Neutrophil (primary cell): ENCODE measurements around the gene SPIN3.
"Not testable (repeated sequence)": the region's sequence is repeated elsewhere in the genome, so short reads cannot be mapped to it uniquely, and the experiment has no call there.

ENCODE experiments used
- H3K27ac ChIP-seq: fragments of 200-600 bp; sonication (generic); 2 replicates; pipeline ENCODE4 v1.5.1; 2016; ENCODE audit warnings: mild to moderate bottlenecking, moderate library complexity
- H3K27me3 ChIP-seq: fragments of 200-600 bp; sonication (generic); 2 replicates; pipeline ENCODE4 v1.6.0; 2016; ENCODE audit warnings: mild to moderate bottlenecking
- H3K36me3 ChIP-seq: fragments of 200-600 bp; sonication (generic); 2 replicates; pipeline ENCODE4 v1.5.1; 2017
- H3K4me1 ChIP-seq, 2 experiments: fragments of 200-600 bp in 1 of 2; sonication (generic) in 1 of 2; 1 replicate in 1 of 2; 2 replicates in 1 of 2; pipeline versions ENCODE4 v1.5.1 to v1.6.1; 2013 to 2016; ENCODE audit warnings: low read depth in 1 of 2, low read length in 1 of 2, mild to moderate bottlenecking in 1 of 2, moderate library complexity in 1 of 2; ENCODE audit not compliant: control insufficient read depth in 1 of 2, insufficient read depth in 1 of 2
- H3K4me3 ChIP-seq, 2 experiments: fragments of 200-600 bp in 1 of 2; sonication (generic) in 1 of 2; 1 replicate in 1 of 2; 2 replicates in 1 of 2; pipeline ENCODE4 v1.5.1; 2013 to 2016; ENCODE audit warnings: low read depth in 1 of 2, low read length in 1 of 2, mild to moderate bottlenecking in 1 of 2, moderate library complexity in 1 of 2
- H3K9me3 ChIP-seq: fragments of 200-600 bp; sonication (generic); 2 replicates; pipeline ENCODE4 v1.5.1; 2016
- TF ChIP-seq, protein P1 (sequence below): fragments of 200-600 bp; sonication (generic); IDR thresholded peaks from 2 replicates; pipeline ENCODE4 v1.5.1; 2016; ENCODE audit warnings: antibody characterized with exemption

SPIN3 gene

GRCh38 chrX:56995271-56995994 lies at the start of gene SPIN3:
Gene SPIN3, minus strand, starts transcription at chrX:56995541. Its CDS starts 594 bp downstream, at chrX:56994947.
- no peak within 1 kb of the TSS for H3K27ac ChIP-seq
- no peaks in the 10 kb centered on the region for H3K36me3 ChIP-seq

DNA sequence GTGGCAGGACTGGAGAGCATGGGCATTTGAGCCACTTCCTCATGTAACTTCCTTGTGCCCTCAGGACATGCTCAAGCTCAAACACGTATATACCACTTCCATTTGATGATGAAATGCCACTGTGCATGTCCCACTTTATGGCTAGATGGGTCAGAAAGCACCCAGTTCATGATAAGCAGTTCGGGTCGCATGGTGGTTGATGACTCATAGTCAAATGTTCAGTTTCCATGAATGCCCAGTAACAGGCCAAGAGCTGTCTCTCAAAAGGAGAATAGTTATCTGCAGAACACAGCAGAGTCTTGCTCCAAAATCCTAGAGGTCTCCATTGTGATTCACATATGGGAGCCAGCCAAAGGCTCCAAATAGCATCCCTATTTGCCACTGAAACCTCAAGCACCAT lies 48.9 kb upstream of the SPIN3 start:
- no peaks in the 10 kb centered on the region for H3K27me3 ChIP-seq
- no peak overlapping the region for H3K27ac ChIP-seq
- no peaks in the 10 kb centered on the region for H3K4me1 ChIP-seq
- H3K4me3 ChIP-seq = no peak overlapping the region
- TF ChIP-seq, protein P1, sequence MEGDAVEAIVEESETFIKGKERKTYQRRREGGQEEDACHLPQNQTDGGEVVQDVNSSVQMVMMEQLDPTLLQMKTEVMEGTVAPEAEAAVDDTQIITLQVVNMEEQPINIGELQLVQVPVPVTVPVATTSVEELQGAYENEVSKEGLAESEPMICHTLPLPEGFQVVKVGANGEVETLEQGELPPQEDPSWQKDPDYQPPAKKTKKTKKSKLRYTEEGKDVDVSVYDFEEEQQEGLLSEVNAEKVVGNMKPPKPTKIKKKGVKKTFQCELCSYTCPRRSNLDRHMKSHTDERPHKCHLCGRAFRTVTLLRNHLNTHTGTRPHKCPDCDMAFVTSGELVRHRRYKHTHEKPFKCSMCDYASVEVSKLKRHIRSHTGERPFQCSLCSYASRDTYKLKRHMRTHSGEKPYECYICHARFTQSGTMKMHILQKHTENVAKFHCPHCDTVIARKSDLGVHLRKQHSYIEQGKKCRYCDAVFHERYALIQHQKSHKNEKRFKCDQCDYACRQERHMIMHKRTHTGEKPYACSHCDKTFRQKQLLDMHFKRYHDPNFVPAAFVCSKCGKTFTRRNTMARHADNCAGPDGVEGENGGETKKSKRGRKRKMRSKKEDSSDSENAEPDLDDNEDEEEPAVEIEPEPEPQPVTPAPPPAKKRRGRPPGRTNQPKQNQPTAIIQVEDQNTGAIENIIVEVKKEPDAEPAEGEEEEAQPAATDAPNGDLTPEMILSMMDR = no peak
- no peaks in the 10 kb centered on the region for H3K9me3 ChIP-seq
- H3K36me3 ChIP-seq = no peaks in the 10 kb centered on the region

More at GRCh38 chrX:56995271-56995994, at the start of gene SPIN3:
- TF ChIP-seq, protein P1 = no peak
- Histone ChIP-seq H3K27me3 (peaks cover 27% of the 10 kb centered on the region), H3K4me3 (peak within 1 kb of the TSS; percentile 2 to 32), H3K9me3 (no peaks in the 10 kb centered on the region), H3K4me1 (no peaks in the 10 kb centered on the region)

- not testable (repeated sequence) for H3K9me3 ChIP-seq, H3K27me3 ChIP-seq, H3K27ac ChIP-seq, H3K4me3 ChIP-seq, H3K4me1 ChIP-seq, H3K36me3 ChIP-seq
Observed at GRCh38 chrX:57037265-57037664, 41.9 kb upstream of the SPIN3 start.

DNA sequence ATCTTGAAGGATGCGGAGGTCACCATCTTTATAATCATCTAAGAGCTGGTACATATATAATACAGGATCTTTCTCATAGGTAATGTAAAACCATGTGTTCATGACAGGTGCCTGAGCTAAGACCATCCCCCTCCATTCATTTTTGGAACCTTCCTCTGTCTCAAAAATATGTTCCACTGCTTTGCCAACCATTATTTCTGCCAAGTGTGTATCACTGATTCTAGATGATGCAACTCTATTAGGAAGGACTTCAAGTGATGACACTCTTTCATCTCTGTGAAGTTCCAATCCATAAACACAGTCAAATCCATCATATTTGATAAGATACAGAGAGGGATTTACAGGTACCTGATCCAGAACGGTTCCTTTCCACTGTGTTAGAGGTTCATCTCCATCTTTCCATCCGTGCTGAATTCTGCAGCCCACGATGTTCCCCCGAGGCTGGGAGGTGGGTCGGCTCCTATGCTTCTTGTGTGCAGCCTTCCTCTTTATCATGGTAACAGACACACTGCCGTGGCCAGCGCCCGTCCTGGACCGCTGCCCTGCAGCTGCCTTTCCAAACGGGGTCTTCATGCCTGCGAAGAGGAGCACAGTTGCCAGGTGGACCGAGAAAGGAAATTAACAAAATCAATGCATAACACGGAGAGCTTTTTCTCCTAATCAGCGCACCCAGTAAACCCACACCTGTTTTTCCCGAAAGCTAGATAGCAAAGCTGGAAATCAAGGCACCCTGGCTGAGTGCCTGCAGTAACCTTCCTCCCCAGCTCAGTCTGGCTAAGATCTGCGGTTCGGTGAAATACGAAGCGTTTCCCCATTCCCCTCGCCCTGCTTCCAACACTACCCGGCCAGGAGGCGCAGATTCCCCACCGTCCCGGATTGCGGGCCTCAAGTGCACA lies 718 bp downstream of the SPIN3 start:
- Histone ChIP-seq H3K4me3 (peak overlapping the region; percentile 2 to 32), H3K9me3 (no peaks in the 10 kb centered on the region), H3K27ac (no peak overlapping the region), H3K27me3 (peaks cover 27% of the 10 kb centered on the region), H3K36me3 (no peaks in the 10 kb centered on the region), H3K4me1 (no peaks in the 10 kb centered on the region)
- TF ChIP-seq, protein P1 = no peak

- Histone ChIP-seq H3K27me3 (no peaks in the 10 kb centered on the region), H3K9me3 (no peaks in the 10 kb centered on the region), H3K36me3 (no peaks in the 10 kb centered on the region), H3K27ac (no peak overlapping the region), H3K4me1 (no peaks in the 10 kb centered on the region), H3K4me3 (no peak overlapping the region)
- TF ChIP-seq, protein P1 = no peak
Observed at GRCh38 chrX:56987741-56988140, 7.6 kb downstream of the SPIN3 start.

DNA sequence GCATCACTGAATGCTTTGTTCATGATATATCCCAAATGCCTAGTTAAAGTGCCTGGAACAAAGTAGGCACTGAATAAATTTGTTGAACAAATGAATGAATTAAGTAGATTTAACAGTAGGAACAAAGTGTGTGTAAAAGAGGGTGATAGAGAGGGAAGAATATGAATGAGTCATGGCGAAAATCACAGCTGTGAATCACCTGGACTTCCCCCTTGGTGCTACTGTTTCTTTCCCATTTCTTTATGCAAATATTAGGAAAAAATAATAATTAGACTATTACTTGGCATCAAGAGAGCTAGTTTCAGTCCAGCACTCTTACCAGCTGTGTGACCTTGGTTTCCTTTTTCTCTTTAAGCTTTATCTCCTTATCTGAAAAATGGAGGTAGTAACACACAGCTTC lies 9.2 kb downstream of the SPIN3 start:
- H3K4me3 ChIP-seq = no peak overlapping the region
- H3K27me3 ChIP-seq = no peaks in the 10 kb centered on the region
- no peaks in the 10 kb centered on the region for H3K9me3 ChIP-seq
- H3K4me1 ChIP-seq = no peaks in the 10 kb centered on the region
- TF ChIP-seq, protein P1 = no peak
- no peaks in the 10 kb centered on the region for H3K36me3 ChIP-seq
- no peak overlapping the region for H3K27ac ChIP-seq
